ENCODE data around the gene SGCA. TPM values are rescaled to one million over a fixed set of nuclear protein-coding genes. Genes with fewer than 3 reads are reported as not detected.

SGCA gene
- total and polyA plus RNA-seq, 3 donors from 2014 or later = 2.4 to 33.1 (median 7.6) TPM

DNA sequence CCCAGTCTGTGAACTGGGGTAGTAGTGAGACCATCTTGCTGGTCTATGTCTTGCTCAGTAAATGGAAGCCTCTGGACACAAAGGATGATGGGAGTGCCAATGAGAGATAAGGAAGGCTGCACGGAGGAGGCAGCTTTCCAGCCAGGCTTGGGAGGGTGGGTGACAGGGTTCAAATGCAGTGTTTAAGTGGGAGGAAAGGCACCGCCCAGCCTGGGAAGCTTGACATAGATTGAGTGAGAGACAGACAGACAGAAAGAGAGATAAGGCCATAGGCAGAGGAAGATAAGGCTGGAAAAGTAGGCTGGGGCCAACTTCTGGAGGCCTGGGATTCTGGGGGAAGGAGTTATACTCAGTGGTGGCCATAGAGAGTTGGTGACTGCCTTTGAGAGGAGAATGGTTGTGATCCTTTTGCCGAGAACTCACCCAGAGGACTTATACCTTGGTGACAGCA lies 42.8 kb downstream of the SGCA start:
- H3K27me3 ChIP-seq = no peaks in the 10 kb centered on the region
- H3K27ac ChIP-seq = peak overlapping the region in 1 of 2 donors; percentile 92
- DNase-seq = no peak
- H3K9me3 ChIP-seq = no peaks in the 10 kb centered on the region
- H3K4me3 ChIP-seq = no peak overlapping the region
- H3K4me1 ChIP-seq = peaks cover 60% of the 10 kb centered on the region
- no peak for TF ChIP-seq POLR2A (IDR thresholded peaks at IDR 0.05)
- TF ChIP-seq, protein P1, sequence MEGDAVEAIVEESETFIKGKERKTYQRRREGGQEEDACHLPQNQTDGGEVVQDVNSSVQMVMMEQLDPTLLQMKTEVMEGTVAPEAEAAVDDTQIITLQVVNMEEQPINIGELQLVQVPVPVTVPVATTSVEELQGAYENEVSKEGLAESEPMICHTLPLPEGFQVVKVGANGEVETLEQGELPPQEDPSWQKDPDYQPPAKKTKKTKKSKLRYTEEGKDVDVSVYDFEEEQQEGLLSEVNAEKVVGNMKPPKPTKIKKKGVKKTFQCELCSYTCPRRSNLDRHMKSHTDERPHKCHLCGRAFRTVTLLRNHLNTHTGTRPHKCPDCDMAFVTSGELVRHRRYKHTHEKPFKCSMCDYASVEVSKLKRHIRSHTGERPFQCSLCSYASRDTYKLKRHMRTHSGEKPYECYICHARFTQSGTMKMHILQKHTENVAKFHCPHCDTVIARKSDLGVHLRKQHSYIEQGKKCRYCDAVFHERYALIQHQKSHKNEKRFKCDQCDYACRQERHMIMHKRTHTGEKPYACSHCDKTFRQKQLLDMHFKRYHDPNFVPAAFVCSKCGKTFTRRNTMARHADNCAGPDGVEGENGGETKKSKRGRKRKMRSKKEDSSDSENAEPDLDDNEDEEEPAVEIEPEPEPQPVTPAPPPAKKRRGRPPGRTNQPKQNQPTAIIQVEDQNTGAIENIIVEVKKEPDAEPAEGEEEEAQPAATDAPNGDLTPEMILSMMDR (IDR thresholded peaks at IDR 0.05) = no peak
- whole genome bisulfite sequencing, 2 donors = 82 to 87% methylated on average over 3 of the region's 3 CpGs
- no peaks in the 10 kb centered on the region for H3K36me3 ChIP-seq (ENCODE audit: low read depth, missing control alignments)
- intact Hi-C loops (cut with DNase I; ENCODE audit: low total_unique reads) = no loop called here

DNA sequence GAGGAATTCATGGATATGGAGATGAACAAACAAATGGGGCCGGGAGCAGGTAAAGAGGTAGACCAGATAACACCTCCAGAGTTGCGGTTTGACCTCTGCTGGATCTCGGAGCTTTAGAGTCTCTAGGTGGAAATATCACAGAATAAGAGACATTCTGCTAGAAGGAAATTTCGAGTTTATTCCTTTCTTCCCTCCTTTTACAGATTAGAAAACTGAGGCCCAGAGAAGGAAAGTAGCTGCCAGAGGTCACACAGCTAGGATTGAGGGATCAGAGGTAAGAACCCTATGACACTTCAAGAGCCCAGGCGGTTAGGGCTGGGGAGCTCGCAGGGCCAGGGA lies 43.3 kb downstream of the SGCA start:
- no peak for DNase-seq
- Histone ChIP-seq H3K27me3 (no peaks in the 10 kb centered on the region), H3K27ac (peak overlapping the region; percentile 74 to 92), H3K36me3 (ENCODE audit: low read depth, missing control alignments) (no peaks in the 10 kb centered on the region), H3K4me3 (no peak overlapping the region), H3K4me1 (peaks cover 56% of the 10 kb centered on the region), H3K9me3 (no peaks in the 10 kb centered on the region)
- intact Hi-C loops (cut with DNase I; ENCODE audit: low total_unique reads) = no loop called here
- TF ChIP-seq, protein P1 (IDR thresholded peaks at IDR 0.05) = no peak
- no peak for TF ChIP-seq POLR2A (IDR thresholded peaks at IDR 0.05)
- 74 to 79% methylated on average over 6 of the region's 6 CpGs for WGBS, 2 donors

DNA sequence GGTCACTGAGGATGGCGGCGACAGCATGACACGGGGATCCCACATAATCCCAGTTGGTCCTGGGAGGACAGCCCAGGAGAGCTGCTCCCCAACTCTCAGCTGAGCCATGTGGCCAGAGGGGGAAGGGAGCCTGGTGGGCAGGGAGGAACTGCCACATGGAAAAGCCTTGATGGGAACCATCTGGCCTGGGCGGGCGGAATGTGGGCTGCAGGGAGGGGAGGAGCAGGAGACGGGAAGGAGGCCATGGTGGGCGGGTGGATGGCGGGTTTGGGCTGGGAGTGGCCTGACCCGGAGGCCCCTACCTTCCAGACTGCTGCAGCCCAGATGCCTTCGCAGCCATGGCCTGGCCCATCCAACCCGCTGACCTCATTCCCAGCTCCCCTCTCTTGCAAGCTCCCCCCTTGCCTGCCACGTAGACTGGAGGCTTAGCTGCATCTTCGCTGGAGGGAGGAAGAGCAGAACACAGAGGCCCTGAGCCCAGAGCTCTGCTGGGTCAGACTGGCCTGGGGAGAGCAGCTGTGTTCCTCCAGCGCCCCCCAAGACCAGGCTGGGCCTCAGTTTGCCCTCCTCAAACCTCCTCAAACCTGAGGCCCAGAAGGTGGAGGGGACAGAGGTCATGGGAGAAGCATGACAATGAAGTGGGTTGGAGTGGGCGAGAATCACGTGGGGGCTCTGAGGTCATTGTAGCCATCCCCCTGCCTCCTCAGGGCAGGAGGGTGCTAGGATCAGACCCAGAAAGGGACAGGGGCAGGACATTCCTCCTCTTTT lies 43.9 kb downstream of the SGCA start:
- Histone ChIP-seq H3K36me3 (ENCODE audit: low read depth, missing control alignments) (no peaks in the 10 kb centered on the region), H3K9me3 (no peaks in the 10 kb centered on the region), H3K27me3 (no peaks in the 10 kb centered on the region), H3K4me1 (peaks cover 50% of the 10 kb centered on the region), H3K4me3 (no peak overlapping the region), H3K27ac (peak overlapping the region; percentile 74 to 92)
- TF ChIP-seq POLR2A (IDR thresholded peaks at IDR 0.05) = no peak
- TF ChIP-seq, protein P1 (IDR thresholded peaks at IDR 0.05) = no peak
- DNase-seq = peak; percentile 84
- intact Hi-C loops (cut with DNase I; ENCODE audit: low total_unique reads) = no loop called here
- WGBS, 2 donors = 49 to 55% methylated on average over 14 to 16 of the region's 16 CpGs

DNA sequence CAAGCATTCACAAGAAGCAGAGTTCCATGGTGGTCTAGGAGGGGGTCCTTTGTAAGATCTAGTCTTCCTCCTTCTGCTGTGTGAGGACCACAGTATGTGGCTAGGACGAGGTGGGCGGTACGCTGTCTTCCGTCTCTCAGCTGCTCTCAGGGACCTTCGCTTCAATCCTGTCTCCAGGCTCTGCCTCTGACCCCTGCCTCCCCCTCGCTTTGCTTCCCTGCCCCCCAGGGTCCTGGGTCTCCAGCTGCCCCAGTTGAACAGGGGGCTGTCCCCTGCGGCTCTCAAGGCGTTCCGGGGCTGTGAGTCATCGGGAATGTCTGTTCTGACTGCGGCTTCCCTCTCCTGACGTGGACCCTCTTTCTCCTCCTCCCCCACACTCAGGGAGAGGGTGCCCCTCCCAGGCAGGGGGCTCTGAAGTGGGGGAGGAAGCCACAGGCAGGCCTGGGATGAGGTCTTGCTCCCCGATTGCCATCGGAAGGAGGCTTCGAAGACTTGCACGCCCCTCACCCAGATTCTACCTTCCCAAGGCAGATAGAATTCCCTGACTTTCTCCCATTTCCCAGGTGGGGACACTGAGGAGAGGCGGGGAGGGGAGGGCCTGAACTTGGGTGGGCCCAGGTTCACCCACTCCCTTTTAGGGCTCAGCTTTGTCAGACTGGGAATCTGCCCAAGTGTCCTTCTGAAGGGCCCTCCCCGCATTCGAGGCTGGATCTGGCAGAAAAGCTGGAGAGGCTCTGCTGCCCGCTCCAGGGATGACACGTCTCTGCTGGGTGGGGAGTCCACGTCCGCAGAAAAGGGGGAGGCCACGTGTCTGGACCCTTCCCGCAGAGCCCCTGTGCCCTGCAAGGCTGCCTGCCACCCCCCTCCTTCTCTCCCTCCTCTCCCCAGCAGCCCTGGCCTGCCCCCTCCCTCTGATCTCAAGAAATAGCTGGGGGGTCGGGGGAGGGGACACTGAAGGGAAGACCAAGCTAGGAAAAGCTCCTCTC lies 44.7 kb downstream of the SGCA start:
- Histone ChIP-seq H3K27me3 (no peaks in the 10 kb centered on the region), H3K4me3 (no peak overlapping the region), H3K27ac (peak overlapping the region; percentile 74 to 92), H3K4me1 (peaks cover 43% of the 10 kb centered on the region), H3K36me3 (ENCODE audit: low read depth, missing control alignments) (no peaks in the 10 kb centered on the region), H3K9me3 (no peaks in the 10 kb centered on the region)
- intact Hi-C loops (cut with DNase I; ENCODE audit: low total_unique reads) = no loop called here
- WGBS, 2 donors = 29 to 34% methylated on average over 23 to 26 of the region's 26 CpGs
- peak; percentile 67 for DNase-seq
- TF ChIP-seq, protein P1 (IDR thresholded peaks at IDR 0.05) = no peak
- TF ChIP-seq POLR2A (IDR thresholded peaks at IDR 0.05) = no peak

Data from testis (tissue), 3 donors.